CD4-positive, CD25-positive, alpha-beta regulatory T cell (primary cell): Measurements from ENCODE around the gene ABCA4. TPM values are rescaled to one million over a fixed set of nuclear protein-coding genes. Genes with fewer than 3 reads are reported as not detected.
A peak's percentile ranks its signal among the peaks of the same experiment; 100 is the strongest.
"Not testable (repeated sequence)": the region's sequence is repeated elsewhere in the genome, so short reads cannot be mapped to it uniquely, and the experiment has no call there.

Source experiments
- ATAC-seq, 2 donors: fragments of 150-1000 bp; cut with Tn5 transposase; one replicate each; pipeline ENCODE4 v1.10.0; 2021; ENCODE audit warnings: low read depth in 2 of 2, moderate number of reproducible peaks in 2 of 2, moderate library complexity in 1 of 2
- DNase-seq, 3 donors: peaks; one replicate each; pipeline versions ENCODE4 v3.0.0 to v3.0.0-alpha.2; 2012 to 2022; ENCODE audit warnings: mixed read lengths in 1 of 3
- H3K27ac ChIP-seq: one replicate; pipeline ENCODE4 v1.7.0; 2013; ENCODE audit warnings: mild to moderate bottlenecking, low read length; ENCODE audit not compliant: insufficient read depth, poor library complexity, severe bottlenecking
- H3K27me3 ChIP-seq: one replicate; pipeline ENCODE4 v1.7.0; 2013; ENCODE audit warnings: low read length; ENCODE audit not compliant: control insufficient read depth, insufficient read depth
- H3K36me3 ChIP-seq: one replicate; pipeline ENCODE4 v1.7.0; 2013; ENCODE audit warnings: mild to moderate bottlenecking, low read length, moderate library complexity; ENCODE audit not compliant: control insufficient read depth, insufficient read depth
- H3K4me1 ChIP-seq: 2 replicates; pipeline ENCODE4 v1.7.0; 2013; ENCODE audit warnings: mild to moderate bottlenecking, low read length; ENCODE audit not compliant: insufficient read depth, control insufficient read depth, poor library complexity, severe bottlenecking
- H3K4me3 ChIP-seq: one replicate; pipeline ENCODE4 v1.7.0; 2013; ENCODE audit warnings: low read depth, mild to moderate bottlenecking, low read length, moderate library complexity
- H3K9me3 ChIP-seq, 2 experiments: 1 replicate in 1 of 2; 2 replicates in 1 of 2; pipeline ENCODE4 v1.7.0; 2013; ENCODE audit warnings: low read length in 2 of 2, mild to moderate bottlenecking in 1 of 2, moderate library complexity in 1 of 2; ENCODE audit not compliant: control insufficient read depth in 2 of 2
- H3K27ac Mint-ChIP-seq, 3 donors: one replicate each; pipeline ENCODE4 v1.8.0; 2020 to 2022; ENCODE audit warnings: mild to moderate bottlenecking in 3 of 3, mixed read lengths in 3 of 3, moderate library complexity in 2 of 3
- H3K27me3 Mint-ChIP-seq: one replicate; pipeline ENCODE4 v1.8.0; 2022; ENCODE audit warnings: mild to moderate bottlenecking, mixed read lengths
- H3K36me3 Mint-ChIP-seq: one replicate; pipeline ENCODE4 v1.8.0; 2020; ENCODE audit warnings: mixed read lengths
- H3K4me1 Mint-ChIP-seq, 4 donors: one replicate each; pipeline ENCODE4 v1.8.0; 2020 to 2022; ENCODE audit warnings: mixed read lengths in 4 of 4, mild to moderate bottlenecking in 1 of 4
- H3K4me3 Mint-ChIP-seq, 4 donors: one replicate each; pipeline ENCODE4 v1.8.0; 2020 to 2022; ENCODE audit warnings: mild to moderate bottlenecking in 4 of 4, mixed read lengths in 4 of 4, moderate library complexity in 3 of 4
- H3K9me3 Mint-ChIP-seq, 7 donors: one replicate each; pipeline ENCODE4 v1.8.0; 2020 to 2022; ENCODE audit warnings: mixed read lengths in 7 of 7, mild to moderate bottlenecking in 3 of 7, moderate library complexity in 2 of 7
- polyA plus RNA-seq, 4 donors: library from polyadenylated mRNA; unstranded; fragments of 300-500 nt; fragmentation: Illumina TruSeq; gene quantifications; one replicate each; pipeline ENCODE4 v1.2.3, GENCODE V29; 2021
- total RNA-seq: library from RNA; stranded (reverse); gene quantifications from one replicate; pipeline ENCODE4 v1.2.3, GENCODE V29; 2022

ABCA4 gene
- total and polyA plus RNA-seq, 5 donors from 2014 or later, result not detected

GRCh38 chr1:93995837-93996536 lies 125.0 kb downstream of the ABCA4 start:
- H3K36me3 Mint-ChIP-seq, result no peaks in the 10 kb centered on the region
- peak overlapping the region in 1 of 3 donors; percentile 59 for H3K27ac Mint-ChIP-seq
- peaks cover 0 to 3% (median 0%) of the 10 kb centered on the region in 7 donors for H3K9me3 Mint-ChIP-seq
- H3K4me3 Mint-ChIP-seq, result no peak overlapping the region
- ATAC-seq (peak in 1 of 2 donors; percentile 18), DNase-seq (peak in 1 of 3 donors; percentile 3)
- Histone ChIP-seq H3K9me3 (no peaks in the 10 kb centered on the region), H3K36me3 (no peaks in the 10 kb centered on the region), H3K27ac (no peak overlapping the region), H3K27me3 (no peaks in the 10 kb centered on the region), H3K4me1 (no peaks in the 10 kb centered on the region), H3K4me3 (no peak overlapping the region)
- H3K4me1 Mint-ChIP-seq, result no peaks in the 10 kb centered on the region
- peaks cover 10% of the 10 kb centered on the region for H3K27me3 Mint-ChIP-seq

GRCh38 chr1:93993731-93994130 lies 127.2 kb downstream of the ABCA4 start:
- H3K27me3 ChIP-seq, result peaks cover under 1% of the 10 kb centered on the region
- no peak overlapping the region for H3K27ac ChIP-seq
- Mint-ChIP-seq H3K27me3 (peaks cover 11% of the 10 kb centered on the region), H3K9me3 (peaks cover 0 to 3% (median 0%) of the 10 kb centered on the region in 7 donors), H3K4me1 (no peaks in the 10 kb centered on the region), H3K4me3 (no peak overlapping the region), H3K36me3 (no peaks in the 10 kb centered on the region), H3K27ac (no peak overlapping the region)
- H3K4me3 ChIP-seq, result no peak overlapping the region
- no peaks in the 10 kb centered on the region for H3K9me3 ChIP-seq
- no peak for DNase-seq
- H3K36me3 ChIP-seq, result no peaks in the 10 kb centered on the region
- H3K4me1 ChIP-seq, result no peaks in the 10 kb centered on the region
- no peak for ATAC-seq

GRCh38 chr1:93992954-93993353 lies 128.0 kb downstream of the ABCA4 start:
- H3K9me3 ChIP-seq, result no peaks in the 10 kb centered on the region
- peaks cover 2% of the 10 kb centered on the region for H3K27me3 ChIP-seq
- no peak for ATAC-seq
- H3K27ac ChIP-seq, result no peak overlapping the region
- no peak overlapping the region for H3K4me3 ChIP-seq
- no peaks in the 10 kb centered on the region for H3K4me1 ChIP-seq
- Mint-ChIP-seq H3K4me3 (no peak overlapping the region), H3K9me3 (peaks cover 0 to 3% (median 0%) of the 10 kb centered on the region in 7 donors), H3K27ac (no peak overlapping the region), H3K36me3 (no peaks in the 10 kb centered on the region), H3K27me3 (peaks cover 18% of the 10 kb centered on the region), H3K4me1 (no peaks in the 10 kb centered on the region)
- no peaks in the 10 kb centered on the region for H3K36me3 ChIP-seq
- no peak for DNase-seq

GRCh38 chr1:93992190-93992589 lies 128.8 kb downstream of the ABCA4 start:
- Mint-ChIP-seq H3K27me3 (peaks cover 18% of the 10 kb centered on the region), H3K4me1 (no peaks in the 10 kb centered on the region), H3K27ac (no peak overlapping the region), H3K36me3 (no peaks in the 10 kb centered on the region), H3K9me3 (peaks cover 0 to 3% (median 0%) of the 10 kb centered on the region in 7 donors), H3K4me3 (no peak overlapping the region)
- Histone ChIP-seq H3K9me3 (no peaks in the 10 kb centered on the region), H3K27ac (no peak overlapping the region), H3K27me3 (peaks cover 2% of the 10 kb centered on the region), H3K4me3 (no peak overlapping the region), H3K36me3 (no peaks in the 10 kb centered on the region), H3K4me1 (no peaks in the 10 kb centered on the region)
- no peak for DNase-seq
- ATAC-seq, result no peak

- Mint-ChIP-seq H3K27ac (no peak overlapping the region), H3K4me1 (no peaks in the 10 kb centered on the region), H3K4me3 (no peak overlapping the region), H3K9me3 (peaks cover 0 to 1% (median 0%) of the 10 kb centered on the region in 7 donors), H3K27me3 (peaks cover 18% of the 10 kb centered on the region), H3K36me3 (no peaks in the 10 kb centered on the region)
- Histone ChIP-seq H3K27ac (no peak overlapping the region), H3K27me3 (peaks cover 2% of the 10 kb centered on the region), H3K36me3 (no peaks in the 10 kb centered on the region), H3K4me3 (no peak overlapping the region), H3K4me1 (no peaks in the 10 kb centered on the region), H3K9me3 (no peaks in the 10 kb centered on the region)
- DNase-seq, result no peak
- ATAC-seq, result no peak
These were observed 129.7 kb downstream of the ABCA4 start for GRCh38 chr1:93991271-93991670.

- H3K4me1 Mint-ChIP-seq, DNase-seq, H3K4me1 ChIP-seq, H3K9me3 Mint-ChIP-seq, H3K36me3 ChIP-seq, H3K27me3 ChIP-seq, H3K27ac ChIP-seq, H3K4me3 Mint-ChIP-seq, H3K36me3 Mint-ChIP-seq, ATAC-seq, H3K27ac Mint-ChIP-seq, H3K4me3 ChIP-seq, H3K9me3 ChIP-seq: not testable (repeated sequence)
- peaks cover 20% of the 10 kb centered on the region for H3K27me3 Mint-ChIP-seq
These were observed 130.5 kb downstream of the ABCA4 start for GRCh38 chr1:93990477-93990876.

- Mint-ChIP-seq H3K4me1 (no peaks in the 10 kb centered on the region), H3K4me3 (no peak overlapping the region), H3K36me3 (no peaks in the 10 kb centered on the region), H3K9me3 (peaks cover 0 to 2% (median 0%) of the 10 kb centered on the region in 7 donors), H3K27me3 (peaks cover 22% of the 10 kb centered on the region), H3K27ac (no peak overlapping the region)
- Histone ChIP-seq H3K27me3 (peaks cover 2% of the 10 kb centered on the region), H3K4me1 (no peaks in the 10 kb centered on the region), H3K9me3 (no peaks in the 10 kb centered on the region), H3K27ac (no peak overlapping the region), H3K36me3 (no peaks in the 10 kb centered on the region), H3K4me3 (no peak overlapping the region)
- DNase-seq (no peak), ATAC-seq (no peak)
These were observed 130.9 kb downstream of the ABCA4 start for GRCh38 chr1:93990010-93990409.

- no peak overlapping the region for H3K4me3 Mint-ChIP-seq
- H3K27ac Mint-ChIP-seq, result no peak overlapping the region
- no peaks in the 10 kb centered on the region for H3K4me1 Mint-ChIP-seq
- Histone ChIP-seq H3K9me3 (no peaks in the 10 kb centered on the region), H3K36me3 (no peaks in the 10 kb centered on the region), H3K27me3 (peaks cover 2% of the 10 kb centered on the region), H3K4me1 (no peaks in the 10 kb centered on the region), H3K4me3 (no peak overlapping the region), H3K27ac (no peak overlapping the region)
- no peak for DNase-seq
- H3K36me3 Mint-ChIP-seq, result no peaks in the 10 kb centered on the region
- H3K9me3 Mint-ChIP-seq, result peaks cover 0 to 2% (median 0%) of the 10 kb centered on the region in 7 donors
- no peak for ATAC-seq
- H3K27me3 Mint-ChIP-seq, result peaks cover 22% of the 10 kb centered on the region
These were observed 131.3 kb downstream of the ABCA4 start for GRCh38 chr1:93989601-93990000.
